Measurements from ENCODE around the gene SLC2A4. TPM values are rescaled to one million over a fixed set of nuclear protein-coding genes. Genes with fewer than 3 reads are reported as not detected.

The SLC2A4 gene
- total and polyA plus RNA-seq, 2 experiments from 2014 or later = 6.3 to 13.6 TPM

- Histone ChIP-seq H4K20me1 (replicated peaks; ENCODE audit: insufficient read depth) (peaks cover 4% of the 10 kb centered on the region; the same call in 1 of the 2 replicates), H2AFZ (peak within 1 kb of the TSS; percentile 97), H3K27me3 (ENCODE audit: insufficient read depth) (peaks cover 18% of the 10 kb centered on the region), H3K4me3 (peak within 1 kb of the TSS; percentile 63), H3F3A (replicated peaks; ENCODE audit: low read depth) (peaks cover 23% of the 10 kb centered on the region), H3K36me3 (ENCODE audit: insufficient read depth) (no peaks in the 10 kb centered on the region), H3K9me2 (ENCODE audit: insufficient read depth) (no peaks in the 10 kb centered on the region), H3K79me2 (replicated peaks; ENCODE audit: insufficient read depth) (no peaks in the 10 kb centered on the region), H3K4me1 (ENCODE audit: insufficient read depth) (peaks cover 21% of the 10 kb centered on the region), H3K4me2 (peak within 1 kb of the TSS; percentile 91), H3K27ac (ENCODE audit: low read depth) (0 out of 2 replicates have a peak within 1 kb of the TSS, but pooled peaks have one; percentile 66)
- TF ChIP-seq REST (IDR thresholded peaks at IDR 0.05; ENCODE audit: unreplicated experiment) (no peak), ZNF331 (CRISPR knock-in tag; IDR thresholded peaks at IDR 0.05; ENCODE audit: low read depth) (no peak)
- Mint-ChIP-seq H3K4me3 (peak within 1 kb of the TSS; percentile 77), H3K27ac (peak within 1 kb of the TSS; percentile 65; the same call in 1 of the 2 replicates), H3K4me1 (peaks cover 27% of the 10 kb centered on the region), H3K36me3 (ENCODE audit: low read depth) (no peaks in the 10 kb centered on the region; the same call in 2 of the 3 replicates), H3K27me3 (ENCODE audit: insufficient read depth, low read depth, poor library complexity) (peaks cover 36% of the 10 kb centered on the region), H3K9me3 (peaks cover 9% of the 10 kb centered on the region; the same call in 1 of the 3 replicates)
- peak; percentile 74 for ATAC-seq
- DNase-seq (ENCODE audit: low spot score) = peak; percentile 98
These were observed 13.2 kb downstream of the SLC2A4 start, which contains the start of gene YBX2 for GRCh38 chr17:7294614-7295153. YBX2 (minus strand) TSS chr17:7294639; CDS start chr17:7294500, 139 bp downstream.

GRCh38 chr17:7295230-7296180, 14.0 kb downstream of the SLC2A4 start:
- Histone ChIP-seq H3K27me3 (ENCODE audit: insufficient read depth) (peaks cover 18% of the 10 kb centered on the region), H4K20me1 (replicated peaks; ENCODE audit: insufficient read depth) (peaks cover 4% of the 10 kb centered on the region; the same call in 1 of the 2 replicates), H3K36me3 (ENCODE audit: insufficient read depth) (no peaks in the 10 kb centered on the region), H2AFZ (peak overlapping the region; percentile 97), H3K4me3 (peak overlapping the region; percentile 63), H3K79me2 (replicated peaks; ENCODE audit: insufficient read depth) (no peaks in the 10 kb centered on the region), H3F3A (replicated peaks; ENCODE audit: low read depth) (peaks cover 23% of the 10 kb centered on the region), H3K27ac (ENCODE audit: low read depth) (0 out of 2 replicates have a peak overlapping the region, but pooled peaks have one; percentile 66), H3K4me1 (ENCODE audit: insufficient read depth) (peaks cover 21% of the 10 kb centered on the region), H3K4me2 (peak overlapping the region; percentile 91), H3K9me2 (ENCODE audit: insufficient read depth) (no peaks in the 10 kb centered on the region)
- Mint-ChIP-seq H3K27ac (0 out of 2 replicates have a peak overlapping the region, but pooled peaks have one; percentile 65), H3K4me1 (peaks cover 23% of the 10 kb centered on the region), H3K4me3 (peak overlapping the region; percentile 76), H3K27me3 (ENCODE audit: insufficient read depth, low read depth, poor library complexity) (peaks cover 36% of the 10 kb centered on the region), H3K9me3 (peaks cover 9% of the 10 kb centered on the region; the same call in 1 of the 3 replicates), H3K36me3 (ENCODE audit: low read depth) (no peaks in the 10 kb centered on the region; the same call in 2 of the 3 replicates)
- no peak for TF ChIP-seq ETS1 (IDR thresholded peaks at IDR 0.05)
- TF ChIP-seq CTCF (conservative IDR thresholded peaks at IDR 0.05; ENCODE audit: low read depth in 2 of 2) = peak; percentile 12 to 21; a peak in 2 of 4 replicates
- DNase-seq (ENCODE audit: low spot score) (peak; percentile 51), ATAC-seq (peak; percentile 10)

Data from GM23338 (cell line).